ENCODE results near the gene ARAP1.

GRCh38 chr11:72697814-72698213 lies 54.4 kb downstream of the ARAP1 start:
- no peak for TF ChIP-seq CTCF (conservative IDR thresholded peaks at IDR 0.05; ENCODE audit: low read depth, low read length)
- TF ChIP-seq EZH2 (IDR thresholded peaks at IDR 0.05; ENCODE audit: borderline replicate concordance, low read depth, low read length, poor library complexity, severe bottlenecking) = no peak

Measured in A673 (cell line).